ENCODE data around the gene ANKRD11. TPM values are rescaled to one million over a fixed set of nuclear protein-coding genes. Genes with fewer than 3 reads are reported as not detected.
A peak's percentile ranks its signal among the peaks of the same experiment; 100 is the strongest.

The ANKRD11 gene
- total and polyA plus RNA-seq, 2 donors (not counting 3 experiments of a cell fraction or from before 2014, with no cell fraction given), result 55.8 to 191 TPM

DNA sequence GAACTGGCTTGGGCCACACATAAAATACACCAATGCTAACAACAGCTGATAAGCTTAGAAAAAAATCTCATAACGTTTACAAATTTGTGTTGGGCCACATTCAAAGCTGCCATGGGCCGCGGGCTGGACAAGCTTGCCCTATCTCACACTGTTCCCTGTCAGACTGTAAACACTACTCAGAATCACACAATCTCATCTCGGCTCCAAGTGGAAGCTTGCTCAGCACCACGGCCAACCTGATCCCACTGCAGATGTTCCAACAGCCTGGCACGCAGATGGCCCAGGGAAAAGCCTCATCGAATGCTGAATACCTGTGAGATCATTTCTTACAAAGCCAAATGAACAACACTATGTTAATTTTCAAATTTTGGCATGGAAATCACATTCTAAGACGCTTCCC is 125.8 kb downstream of the ANKRD11 start:
- no peaks in the 10 kb centered on the region for H3K27me3 ChIP-seq (ENCODE audit: control insufficient read depth in 2 of 2, insufficient read depth in 2 of 2, low read length in 2 of 2)
- DNase-seq (ENCODE audit: low read depth, low spot score) (peak; percentile 33), FAIRE-seq (no peak)
- H3K9me1 ChIP-seq (replicated peaks; ENCODE audit: control insufficient read depth, extremely low read depth, insufficient read depth, low read length), result no peaks in the 10 kb centered on the region
- no peaks in the 10 kb centered on the region for H3K9me3 ChIP-seq (replicated peaks; ENCODE audit: control insufficient read depth, insufficient read depth, low read length)
- H3K4me1 ChIP-seq (ENCODE audit: control insufficient read depth, extremely low read depth, insufficient read depth, low read length), result peaks cover 53% of the 10 kb centered on the region
- no peak overlapping the region for H2AFZ ChIP-seq (ENCODE audit: low read depth, low read length)
- TF ChIP-seq MYC (IDR thresholded peaks at IDR 0.05; ENCODE audit: low read depth, low read length) (no peak), GATA2 (IDR thresholded peaks at IDR 0.05; ENCODE audit: insufficient read depth, insufficient read length, low read depth, low read length) (no peak), EZH2 (IDR thresholded peaks at IDR 0.05; ENCODE audit: borderline replicate concordance, low read depth, low read length, severe bottlenecking) (no peak), JUN (IDR thresholded peaks at IDR 0.05; ENCODE audit: borderline replicate concordance, insufficient read depth, insufficient read length, low read depth) (no peak), FOS (IDR thresholded peaks at IDR 0.05; ENCODE audit: borderline replicate concordance, insufficient read depth, low read length) (no peak), POLR2AphosphoS5 (IDR thresholded peaks at IDR 0.05; ENCODE audit: insufficient read depth, low read depth, low read length) (no peak), POLR2A (IDR thresholded peaks at IDR 0.05; ENCODE audit: low read depth, low read length) (no peak)
- TF ChIP-seq, protein P1, sequence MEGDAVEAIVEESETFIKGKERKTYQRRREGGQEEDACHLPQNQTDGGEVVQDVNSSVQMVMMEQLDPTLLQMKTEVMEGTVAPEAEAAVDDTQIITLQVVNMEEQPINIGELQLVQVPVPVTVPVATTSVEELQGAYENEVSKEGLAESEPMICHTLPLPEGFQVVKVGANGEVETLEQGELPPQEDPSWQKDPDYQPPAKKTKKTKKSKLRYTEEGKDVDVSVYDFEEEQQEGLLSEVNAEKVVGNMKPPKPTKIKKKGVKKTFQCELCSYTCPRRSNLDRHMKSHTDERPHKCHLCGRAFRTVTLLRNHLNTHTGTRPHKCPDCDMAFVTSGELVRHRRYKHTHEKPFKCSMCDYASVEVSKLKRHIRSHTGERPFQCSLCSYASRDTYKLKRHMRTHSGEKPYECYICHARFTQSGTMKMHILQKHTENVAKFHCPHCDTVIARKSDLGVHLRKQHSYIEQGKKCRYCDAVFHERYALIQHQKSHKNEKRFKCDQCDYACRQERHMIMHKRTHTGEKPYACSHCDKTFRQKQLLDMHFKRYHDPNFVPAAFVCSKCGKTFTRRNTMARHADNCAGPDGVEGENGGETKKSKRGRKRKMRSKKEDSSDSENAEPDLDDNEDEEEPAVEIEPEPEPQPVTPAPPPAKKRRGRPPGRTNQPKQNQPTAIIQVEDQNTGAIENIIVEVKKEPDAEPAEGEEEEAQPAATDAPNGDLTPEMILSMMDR (IDR thresholded peaks at IDR 0.05; ENCODE audit: extremely low read depth in 1 of 2, insufficient read depth in 1 of 2, low read depth in 1 of 2, low read length in 2 of 2), result no peak
- TF ChIP-seq, protein P2, sequence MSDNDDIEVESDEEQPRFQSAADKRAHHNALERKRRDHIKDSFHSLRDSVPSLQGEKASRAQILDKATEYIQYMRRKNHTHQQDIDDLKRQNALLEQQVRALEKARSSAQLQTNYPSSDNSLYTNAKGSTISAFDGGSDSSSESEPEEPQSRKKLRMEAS (IDR thresholded peaks at IDR 0.05; ENCODE audit: insufficient read depth, insufficient read length), result no peak
- no peaks in the 10 kb centered on the region for H3K36me3 ChIP-seq (ENCODE audit: control insufficient read depth in 2 of 2, extremely low read depth in 1 of 2, insufficient read depth in 2 of 2, low read length in 2 of 2)
- BruUV-seq (replicated peaks), result no TSS peak
- dilution Hi-C loops (cut with MboI; ENCODE audit: extremely low pct_ligation_motif_present, low sequenced_read_pairs), result no loop called here
- intact Hi-C loops (cut with micrococcal nuclease), result no loop called here
- H4K20me1 ChIP-seq (replicated peaks; ENCODE audit: control insufficient read depth, extremely low read depth, insufficient read depth, low read length), result peaks cover 8% of the 10 kb centered on the region
- H3K4me2 ChIP-seq (ENCODE audit: insufficient read depth, low read length), result peak overlapping the region; percentile 18
- peak overlapping the region; percentile 48 for H3K27ac ChIP-seq (ENCODE audit: insufficient read depth, low read depth, low read length)
- no peak overlapping the region for H3K9ac ChIP-seq (replicated peaks; ENCODE audit: extremely low read depth, insufficient read depth, low read length)
- H3K4me3 ChIP-seq (replicated peaks in 1 of 3; ENCODE audit: insufficient read depth in 1 of 3, low read depth in 1 of 3, low read length in 3 of 3), result no peak overlapping the region
- H3K79me2 ChIP-seq (ENCODE audit: control insufficient read depth, insufficient read depth, low read length), result peaks cover 98% of the 10 kb centered on the region
- ChIA-PET POLR2A (no interaction called here), CTCF (interaction anchor here (1.3 kb wide), 1 partner anchor 9 kb away, joined by 10 read pairs; no protein-coding TSS in a partner anchor)
